Activated naive CD4-positive, alpha-beta T cell (primary cell): Measurements from ENCODE around the gene FBXO44.
A peak's percentile ranks its signal among the peaks of the same experiment; 100 is the strongest.
"Not testable (repeated sequence)": the region's sequence is repeated elsewhere in the genome, so short reads cannot be mapped to it uniquely, and the experiment has no call there.

ENCODE experiments used
- DNase-seq, 4 experiments: peaks; one replicate each; lab custom pipeline; 2025; lab: John Stamatoyannopoulos, UW

Gene FBXO44

GRCh38 chr1:11654137-11654938 lies at the start of gene FBXO44, which contains the start of gene FBXO2:
FBXO44 (plus strand) TSS chr1:11654877; CDS start chr1:11655836, 959 bp downstream.
FBXO2 (minus strand) TSS chr1:11654429; CDS start chr1:11654340, 89 bp downstream.
- DNase-seq = peak in 2 of 4 experiments; percentile 46 to 64

GRCh38 chr1:11606775-11607174 lies 47.9 kb upstream of the FBXO44 start:
- no peak for DNase-seq

- not testable (repeated sequence) for DNase-seq
These were observed 46.0 kb upstream of the FBXO44 start for GRCh38 chr1:11608596-11609130.

GRCh38 chr1:11609378-11609777 lies 45.3 kb upstream of the FBXO44 start:
- DNase-seq = not testable (repeated sequence)

- no peak for DNase-seq
These were observed 44.0 kb upstream of the FBXO44 start for GRCh38 chr1:11610629-11611180.

GRCh38 chr1:11611638-11612327 lies 42.9 kb upstream of the FBXO44 start:
- DNase-seq = no peak

GRCh38 chr1:11613347-11613746 lies 41.3 kb upstream of the FBXO44 start:
- no peak for DNase-seq

- DNase-seq = no peak
These were observed 39.6 kb upstream of the FBXO44 start for GRCh38 chr1:11615090-11615489.

GRCh38 chr1:11616766-11617165 lies 37.9 kb upstream of the FBXO44 start:
- no peak for DNase-seq

- no peak for DNase-seq
These were observed 37.4 kb upstream of the FBXO44 start for GRCh38 chr1:11617314-11617713.

- no peak for DNase-seq
These were observed 36.9 kb upstream of the FBXO44 start for GRCh38 chr1:11617741-11618140.

GRCh38 chr1:11620405-11620804 lies 34.3 kb upstream of the FBXO44 start:
- DNase-seq = no peak

GRCh38 chr1:11620924-11621323 lies 33.8 kb upstream of the FBXO44 start:
- no peak for DNase-seq

GRCh38 chr1:11622398-11622797 lies 32.3 kb upstream of the FBXO44 start:
- no peak for DNase-seq

- no peak for DNase-seq
These were observed 31.0 kb upstream of the FBXO44 start for GRCh38 chr1:11623702-11624101.

GRCh38 chr1:11626551-11626950 lies 28.1 kb upstream of the FBXO44 start:
- no peak for DNase-seq

- DNase-seq = no peak
These were observed 25.9 kb upstream of the FBXO44 start for GRCh38 chr1:11628767-11629166.

- no peak for DNase-seq
These were observed 25.3 kb upstream of the FBXO44 start for GRCh38 chr1:11629184-11630016.

- DNase-seq = no peak
These were observed 20.1 kb upstream of the FBXO44 start for GRCh38 chr1:11634365-11635192.

- no peak for DNase-seq
These were observed 16.6 kb upstream of the FBXO44 start for GRCh38 chr1:11638121-11638520.

- DNase-seq = no peak
These were observed 15.3 kb upstream of the FBXO44 start for GRCh38 chr1:11639372-11639771.
